ENCODE data around the gene S100A16. TPM values are rescaled to one million over a fixed set of nuclear protein-coding genes. Genes with fewer than 3 reads are reported as not detected.

S100A16 gene
- 470 and 513 TPM in 2 replicates for total RNA-seq

GRCh38 chr1:153612755-153613331, at the start of gene S100A16:
Gene S100A16, minus strand, starts transcription at chr1:153613137. Its CDS starts 4,986 bp downstream, at chr1:153608151.

GRCh38 chr1:153658400-153659174, 45.6 kb upstream of the S100A16 start, which contains the start of gene SNAPIN:
Gene SNAPIN, plus strand, starts transcription at chr1:153658703. Its CDS starts 41 bp downstream, at chr1:153658744.

GRCh38 chr1:153633754-153634665, 21.1 kb upstream of the S100A16 start, which contains the start of gene CHTOP:
Gene CHTOP, plus strand, starts transcription at chr1:153634066. Its CDS starts 2,523 bp downstream, at chr1:153636589.

GRCh38 chr1:153627715-153628626, 15.0 kb upstream of the S100A16 start, which contains the start of gene S100A1:
Gene S100A1, plus strand, starts transcription at chr1:153628434. Its CDS starts 2,088 bp downstream, at chr1:153630522.

GRCh38 chr1:153626904-153627714, 14.2 kb upstream of the S100A16 start, which contains the start of gene S100A13:
Gene S100A13, minus strand, starts transcription at chr1:153627505. Its CDS starts 1,033 bp downstream, at chr1:153626472.

GRCh38 chr1:153616144-153616916, 3.4 kb upstream of the S100A16 start, which contains the start of gene S100A14:
Gene S100A14, minus strand, starts transcription at chr1:153616325. Its CDS starts 467 bp downstream, at chr1:153615858.

GRCh38 chr1:153565529-153566374, 47.2 kb downstream of the S100A16 start, which contains the start of gene S100A2:
Gene S100A2, minus strand, starts transcription at chr1:153565844. Its CDS starts 1,967 bp downstream, at chr1:153563877.

Other genes with a start within 250 kb of the S100A16 start
- not detected in 2 replicates for gene S100A12, start 237.5 kb downstream of the S100A16 start, total RNA-seq
- gene S100A8, start 222.1 kb downstream of the S100A16 start, total RNA-seq: not detected in 2 replicates
- not detected in 2 replicates for gene S100A7A, start 196.6 kb downstream of the S100A16 start, total RNA-seq
- not detected in 2 replicates for gene S100A7, start 152.5 kb downstream of the S100A16 start, total RNA-seq
- gene S100A6, start 77.1 kb downstream of the S100A16 start, total RNA-seq: 410 and 1,438 TPM in 2 replicates
- gene S100A5, start 72.2 kb downstream of the S100A16 start, total RNA-seq: not detected in 2 replicates
- 5.8 and 7.9 TPM in 2 replicates for gene S100A4, start 67.3 kb downstream of the S100A16 start, total RNA-seq
- gene S100A3, start 63.9 kb downstream of the S100A16 start, total RNA-seq: 0.30 and 0.97 TPM in 2 replicates
- 2.9 and 4.0 TPM in 2 replicates for gene S100A2, start 47.3 kb downstream of the S100A16 start, total RNA-seq
- gene S100A14, start 3.2 kb upstream of the S100A16 start, total RNA-seq: not detected in 2 replicates
- 143 and 172 TPM in 2 replicates for gene S100A13, start 14.4 kb upstream of the S100A16 start, total RNA-seq
- not detected in 2 replicates for gene S100A1, start 15.3 kb upstream of the S100A16 start, total RNA-seq
- gene CHTOP, start 20.9 kb upstream of the S100A16 start, total RNA-seq: 26.3 and 34.0 TPM in 2 replicates
- 57.2 and 74.3 TPM in 2 replicates for gene SNAPIN, start 45.6 kb upstream of the S100A16 start, total RNA-seq
- 348 and 363 TPM in 2 replicates for gene ILF2, start 57.9 kb upstream of the S100A16 start, total RNA-seq
- gene NPR1, start 65.6 kb upstream of the S100A16 start, total RNA-seq: 2.6 and 6.7 TPM in 2 replicates
- gene INTS3, start 114.9 kb upstream of the S100A16 start, total RNA-seq: 21.4 and 26.3 TPM in 2 replicates
- 13.8 and 19.8 TPM in 2 replicates for gene SLC27A3, start 162.3 kb upstream of the S100A16 start, total RNA-seq